GM23338 (cell line): ENCODE measurements around the gene LYPD5. TPM values are rescaled to one million over a fixed set of nuclear protein-coding genes. Genes with fewer than 3 reads are reported as not detected.

Experiments used
- ATAC-seq: fragments of 200-7000 bp; cut with Tn5 transposase; 3 replicates; pipeline ENCODE4 v1.9.1; 2020
- DNase-seq: peaks from one replicate; pipeline ENCODE4 v3.0.0-alpha.2; 2015; ENCODE audit warnings: low spot score
- H2AFZ ChIP-seq: fragments of 200-600 bp; sonication (generic); 2 replicates; pipeline ENCODE4 v1.8.0; 2016; ENCODE audit warnings: antibody characterized with exemption, mild to moderate bottlenecking, moderate library complexity
- H3F3A ChIP-seq: fragments of 200-600 bp; sonication (generic); replicated peaks from 2 replicates; pipeline ENCODE4 v1.8.0; 2017; ENCODE audit warnings: antibody characterized with exemption, mixed run types, low read depth
- H3K27ac ChIP-seq: fragments of 200-600 bp; sonication (generic); 2 replicates; pipeline ENCODE4 v1.6.1; 2016; ENCODE audit warnings: low read depth
- H3K27me3 ChIP-seq: fragments of 200-600 bp; sonication (generic); 2 replicates; pipeline ENCODE4 v1.8.0; 2016; ENCODE audit warnings: mild to moderate bottlenecking, mixed run types, moderate library complexity; ENCODE audit not compliant: insufficient read depth
- H3K36me3 ChIP-seq: fragments of 200-600 bp; sonication (generic); 2 replicates; pipeline ENCODE4 v1.8.0; 2016; ENCODE audit warnings: mild to moderate bottlenecking; ENCODE audit not compliant: insufficient read depth
- H3K4me1 ChIP-seq: fragments of 200-600 bp; sonication (generic); 2 replicates; pipeline ENCODE4 v1.8.0; 2016; ENCODE audit warnings: mild to moderate bottlenecking, moderate library complexity; ENCODE audit not compliant: insufficient read depth
- H3K4me2 ChIP-seq: fragments of 200-600 bp; sonication (generic); 2 replicates; pipeline ENCODE4 v1.7.1; 2017; ENCODE audit warnings: mixed run types
- H3K4me3 ChIP-seq: fragments of 200-600 bp; sonication (generic); 2 replicates; pipeline ENCODE4 v1.6.1; 2016; ENCODE audit warnings: mixed run types
- H3K79me2 ChIP-seq: fragments of 200-600 bp; sonication (generic); replicated peaks from 2 replicates; pipeline ENCODE4 v1.8.0; 2017; ENCODE audit warnings: mild to moderate bottlenecking; ENCODE audit not compliant: insufficient read depth
- H3K9me2 ChIP-seq: fragments of 200-600 bp; sonication (generic); 2 replicates; pipeline ENCODE4 v1.8.0; 2017; ENCODE audit not compliant: insufficient read depth
- H4K20me1 ChIP-seq: fragments of 200-600 bp; sonication (generic); replicated peaks from 2 replicates; pipeline ENCODE4 v1.8.0; 2017; ENCODE audit warnings: mild to moderate bottlenecking; ENCODE audit not compliant: insufficient read depth
- H3K27ac Mint-ChIP-seq: 2 replicates; pipeline ENCODE4 v1.8.0; 2020; ENCODE audit warnings: inconsistent platforms, mild to moderate bottlenecking, moderate library complexity, mixed read lengths
- H3K27me3 Mint-ChIP-seq: 3 replicates; pipeline ENCODE4 v1.8.0; 2022; ENCODE audit warnings: low read depth, mild to moderate bottlenecking, moderate library complexity, mixed read lengths, inconsistent platforms; ENCODE audit not compliant: insufficient read depth, poor library complexity
- H3K36me3 Mint-ChIP-seq: 3 replicates; pipeline ENCODE4 v1.8.0; 2021; ENCODE audit warnings: low read depth, mild to moderate bottlenecking, inconsistent platforms, moderate library complexity, mixed read lengths
- H3K4me1 Mint-ChIP-seq: 3 replicates; pipeline ENCODE4 v1.8.0; 2020; ENCODE audit warnings: mild to moderate bottlenecking, inconsistent platforms, mixed read lengths
- H3K4me3 Mint-ChIP-seq: 3 replicates; pipeline ENCODE4 v1.8.0; 2021; ENCODE audit warnings: moderate library complexity, mild to moderate bottlenecking, inconsistent platforms, mixed read lengths
- H3K9me3 Mint-ChIP-seq: 3 replicates; pipeline ENCODE4 v1.8.0; 2020; ENCODE audit warnings: moderate library complexity, mild to moderate bottlenecking, inconsistent platforms, mixed read lengths
- CREB1 ChIP-seq: fragments of 250-450 bp; sonication (Bioruptor Pico); IDR thresholded peaks from 2 replicates; pipeline ENCODE4 v1.5.0; 2020; ENCODE audit warnings: low read depth, mild to moderate bottlenecking, moderate library complexity
- CTCF ChIP-seq, 2 experiments: fragments of 200-600 bp in 1 of 2; sonication (generic) in 1 of 2; conservative IDR thresholded peaks; 2 replicates each; pipeline versions ENCODE4 v1.5.1 to v1.6.1; 2016 to 2017; ENCODE audit warnings: antibody characterized with exemption in 2 of 2, low read depth in 2 of 2, mild to moderate bottlenecking in 2 of 2, moderate library complexity in 1 of 2
- EZH2phosphoT487 ChIP-seq: fragments of 200-600 bp; sonication (generic); IDR thresholded peaks from one replicate; pipeline ENCODE4 v1.8.1; 2018; ENCODE audit warnings: antibody characterized with exemption; ENCODE audit not compliant: unreplicated experiment
- NANOG ChIP-seq: IDR thresholded peaks from 2 replicates; pipeline ENCODE4 v1.6.1; 2016; ENCODE audit warnings: antibody characterized with exemption, borderline replicate concordance
- POLR2AphosphoS5 ChIP-seq: IDR thresholded peaks from 2 replicates; pipeline ENCODE4 v1.6.1; 2016; ENCODE audit warnings: antibody characterized with exemption, low read depth
- REST ChIP-seq: IDR thresholded peaks from one replicate; pipeline ENCODE4 v1.6.1; 2018; ENCODE audit warnings: antibody characterized with exemption; ENCODE audit not compliant: unreplicated experiment
- STAT1 ChIP-seq: IDR thresholded peaks from one replicate; pipeline ENCODE4 v1.6.1; 2016; ENCODE audit warnings: antibody characterized with exemption; ENCODE audit not compliant: unreplicated experiment
- ZNF331 ChIP-seq: fragments of 250-450 bp; sonication (Bioruptor Pico); IDR thresholded peaks from 2 replicates; pipeline ENCODE4 v1.5.0; 2020; ENCODE audit warnings: low read depth, mild to moderate bottlenecking, moderate library complexity
- polyA plus RNA-seq: library from polyadenylated mRNA; unstranded; fragments of >200 nt; fragmentation: Nextera tagmentation; extraction: Ambion mirVana; gene quantifications from 2 replicates; pipeline ENCODE4 v1.2.1, GENCODE V29; 2016
- total RNA-seq: library from RNA; depleted of rRNA; stranded (reverse); fragments of >200 nt; shearing (Covaris generic); gene quantifications from 2 replicates; pipeline ENCODE4 v1.2.3, GENCODE V29; 2014
- TF ChIP-seq, protein P1 (sequence below): IDR thresholded peaks from 2 replicates; pipeline ENCODE4 v1.6.1; 2016; ENCODE audit warnings: antibody characterized with exemption

Gene LYPD5
- total and polyA plus RNA-seq, 2 experiments from 2014 or later, result 1.1 to 1.5 TPM

GRCh38 chr19:43839139-43839538 lies 36.9 kb upstream of the LYPD5 start:
- no peaks in the 10 kb centered on the region for H3K79me2 ChIP-seq
- Mint-ChIP-seq H3K27me3 (peaks cover 8% of the 10 kb centered on the region), H3K27ac (no peak overlapping the region), H3K4me3 (no peak overlapping the region), H3K36me3 (peaks cover 92% of the 10 kb centered on the region), H3K9me3 (peaks cover 73% of the 10 kb centered on the region), H3K4me1 (no peaks in the 10 kb centered on the region)
- no peak overlapping the region for H3K27ac ChIP-seq
- DNase-seq (no peak), ATAC-seq (no peak)
- peaks cover 64% of the 10 kb centered on the region for H3K36me3 ChIP-seq
- no peaks in the 10 kb centered on the region; the same call in 1 of the 2 replicates for H3K9me2 ChIP-seq
- no peak overlapping the region for H2AFZ ChIP-seq
- no peak overlapping the region for H3K4me2 ChIP-seq
- no peak for TF ChIP-seq STAT1
- no peak for TF ChIP-seq EZH2phosphoT487
- no peak for TF ChIP-seq ZNF331
- no peak for TF ChIP-seq NANOG
- no peak for TF ChIP-seq POLR2AphosphoS5
- TF ChIP-seq, protein P1, sequence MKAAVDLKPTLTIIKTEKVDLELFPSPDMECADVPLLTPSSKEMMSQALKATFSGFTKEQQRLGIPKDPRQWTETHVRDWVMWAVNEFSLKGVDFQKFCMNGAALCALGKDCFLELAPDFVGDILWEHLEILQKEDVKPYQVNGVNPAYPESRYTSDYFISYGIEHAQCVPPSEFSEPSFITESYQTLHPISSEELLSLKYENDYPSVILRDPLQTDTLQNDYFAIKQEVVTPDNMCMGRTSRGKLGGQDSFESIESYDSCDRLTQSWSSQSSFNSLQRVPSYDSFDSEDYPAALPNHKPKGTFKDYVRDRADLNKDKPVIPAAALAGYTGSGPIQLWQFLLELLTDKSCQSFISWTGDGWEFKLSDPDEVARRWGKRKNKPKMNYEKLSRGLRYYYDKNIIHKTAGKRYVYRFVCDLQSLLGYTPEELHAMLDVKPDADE, result no peak
- no peak for TF ChIP-seq CTCF (conservative IDR thresholded peaks at IDR 0.05; ENCODE audit: low read depth in 2 of 2)
- no peak overlapping the region for H3K4me3 ChIP-seq
- H3K27me3 ChIP-seq, result no peaks in the 10 kb centered on the region
- H4K20me1 ChIP-seq, result no peaks in the 10 kb centered on the region
- H3F3A ChIP-seq, result no peaks in the 10 kb centered on the region
- no peaks in the 10 kb centered on the region for H3K4me1 ChIP-seq

- Histone ChIP-seq H3K4me1 (no peaks in the 10 kb centered on the region), H4K20me1 (no peaks in the 10 kb centered on the region), H3K27me3 (peaks cover 8% of the 10 kb centered on the region; the same call in 1 of the 2 replicates), H3K4me3 (peak within 1 kb of the TSS; percentile 66), H3K36me3 (no peaks in the 10 kb centered on the region), H2AFZ (peak within 1 kb of the TSS; percentile 97), H3F3A (no peaks in the 10 kb centered on the region), H3K27ac (no peak within 1 kb of the TSS), H3K4me2 (peak within 1 kb of the TSS; percentile 81), H3K79me2 (no peaks in the 10 kb centered on the region), H3K9me2 (peaks cover 13% of the 10 kb centered on the region)
- no peak for TF ChIP-seq CTCF (conservative IDR thresholded peaks at IDR 0.05; ENCODE audit: low read depth in 2 of 2)
- TF ChIP-seq STAT1, result no peak
- peak; percentile 64 for TF ChIP-seq POLR2AphosphoS5
- no peak for TF ChIP-seq REST
- TF ChIP-seq, protein P1, result peak; percentile 92
- no peak for TF ChIP-seq CREB1 (CRISPR knock-in tag)
- H3K9me3 Mint-ChIP-seq, result peaks cover 37% of the 10 kb centered on the region
- H3K27ac Mint-ChIP-seq, result peak within 1 kb of the TSS; percentile 67; the same call in 1 of the 2 replicates
- H3K27me3 Mint-ChIP-seq, result peaks cover 9% of the 10 kb centered on the region
- ATAC-seq (peak; percentile 99), DNase-seq (peak; percentile 98)
- peaks cover 2% of the 10 kb centered on the region; the same call in 1 of the 3 replicates for H3K4me1 Mint-ChIP-seq
- peak within 1 kb of the TSS; percentile 93 for H3K4me3 Mint-ChIP-seq
- H3K36me3 Mint-ChIP-seq, result peaks cover 45% of the 10 kb centered on the region
Measured at GRCh38 chr19:43826787-43827754, 24.8 kb upstream of the LYPD5 start, which contains the start of gene ZNF283. Gene ZNF283 (plus strand): TSS chr19:43827321. CDS start chr19:43833505, 6,184 bp downstream.
